Neural progenitor cell (in vitro differentiated cells): ENCODE measurements around the gene LOXL1. TPM values are rescaled to one million over a fixed set of nuclear protein-coding genes. Genes with fewer than 3 reads are reported as not detected.

Source experiments
- DNase-seq: peaks from one replicate; pipeline ENCODE4 v3.0.0-alpha.2; 2016; ENCODE audit warnings: low spot score
- H2AFZ ChIP-seq: fragments of 200-600 bp; sonication (generic); replicated peaks from 2 replicates; pipeline ENCODE4 v1.6.1; 2016; ENCODE audit warnings: antibody characterized with exemption
- H3F3A ChIP-seq: fragments of 200-600 bp; sonication (generic); 2 replicates; pipeline ENCODE4 v1.6.1; 2016; ENCODE audit warnings: antibody characterized with exemption, low read depth
- H3K27ac ChIP-seq: fragments of 200-600 bp; sonication (generic); 2 replicates; pipeline ENCODE4 v1.5.1; 2016; ENCODE audit warnings: mild to moderate bottlenecking
- H3K27me3 ChIP-seq: fragments of 200-600 bp; sonication (generic); 2 replicates; pipeline ENCODE4 v1.6.1; 2016; ENCODE audit warnings: mild to moderate bottlenecking, moderate library complexity
- H3K36me3 ChIP-seq: fragments of 200-600 bp; sonication (generic); 2 replicates; pipeline ENCODE4 v1.5.1; 2016
- H3K4me1 ChIP-seq: fragments of 200-600 bp; sonication (generic); 2 replicates; pipeline ENCODE4 v1.6.1; 2016; ENCODE audit warnings: mixed run types
- H3K4me2 ChIP-seq: fragments of 200-600 bp; sonication (generic); 2 replicates; pipeline ENCODE4 v1.6.1; 2016
- H3K4me3 ChIP-seq: fragments of 200-600 bp; sonication (generic); 2 replicates; pipeline ENCODE4 v1.5.1; 2016
- H3K79me2 ChIP-seq: fragments of 200-600 bp; sonication (generic); 2 replicates; pipeline ENCODE4 v1.6.1; 2016; ENCODE audit warnings: low read depth
- H3K9ac ChIP-seq: fragments of 200-600 bp; sonication (generic); 2 replicates; pipeline ENCODE4 v1.6.1; 2016
- H3K9me3 ChIP-seq: fragments of 200-600 bp; sonication (generic); 2 replicates; pipeline ENCODE4 v1.5.1; 2016; ENCODE audit warnings: low read depth
- H4K20me1 ChIP-seq: fragments of 200-600 bp; sonication (generic); 2 replicates; pipeline ENCODE4 v1.6.1; 2016; ENCODE audit warnings: low read depth
- H3K27ac Mint-ChIP-seq: 3 replicates; pipeline ENCODE4 v1.8.0; 2021; ENCODE audit warnings: mixed read lengths
- H3K27me3 Mint-ChIP-seq: 2 replicates; pipeline ENCODE4 v1.8.0; 2022; ENCODE audit warnings: low read depth, mild to moderate bottlenecking, inconsistent platforms, moderate library complexity, mixed read lengths; ENCODE audit not compliant: insufficient read depth
- H3K36me3 Mint-ChIP-seq: 3 replicates; pipeline ENCODE4 v1.8.0; 2021; ENCODE audit warnings: mixed read lengths
- H3K4me1 Mint-ChIP-seq: 3 replicates; pipeline ENCODE4 v1.8.0; 2021; ENCODE audit warnings: mixed read lengths
- H3K4me3 Mint-ChIP-seq: 3 replicates; pipeline ENCODE4 v1.8.0; 2021; ENCODE audit warnings: mild to moderate bottlenecking, moderate library complexity, mixed read lengths
- H3K9me3 Mint-ChIP-seq: 3 replicates; pipeline ENCODE4 v1.8.0; 2020; ENCODE audit warnings: mixed read lengths
- CTCF ChIP-seq: fragments of 200-600 bp; sonication (generic); IDR thresholded peaks from 2 replicates; pipeline ENCODE4 v1.5.1; 2017; ENCODE audit warnings: antibody characterized with exemption, mild to moderate bottlenecking
- EZH2 ChIP-seq: fragments of 200-600 bp; sonication (generic); IDR thresholded peaks from 2 replicates; pipeline ENCODE4 v1.6.1; 2017; ENCODE audit warnings: antibody characterized with exemption, mild to moderate bottlenecking, moderate library complexity
- EZH2phosphoT487 ChIP-seq: fragments of 200-600 bp; sonication (generic); IDR thresholded peaks from 2 replicates; pipeline ENCODE4 v1.6.1; 2017; ENCODE audit warnings: antibody characterized with exemption
- total RNA-seq: library from RNA; depleted of rRNA; stranded (reverse); fragments of >200 nt; gene quantifications from 2 replicates; pipeline ENCODE4 v1.2.3, GENCODE V29; 2015; ENCODE audit warnings: low replicate concordance

LOXL1 gene
- total RNA-seq, 1 donor from 2014 or later = 5.3 TPM

- Histone ChIP-seq H3K4me2 (no peak overlapping the region), H3K27ac (no peak overlapping the region), H3K79me2 (no peaks in the 10 kb centered on the region), H2AFZ (no peak overlapping the region), H3K27me3 (no peaks in the 10 kb centered on the region), H3F3A (no peaks in the 10 kb centered on the region), H4K20me1 (peaks cover 10% of the 10 kb centered on the region), H3K36me3 (no peaks in the 10 kb centered on the region), H3K9ac (no peak overlapping the region), H3K4me3 (no peak overlapping the region), H3K4me1 (peaks cover 8% of the 10 kb centered on the region), H3K9me3 (no peaks in the 10 kb centered on the region)
- H3K36me3 Mint-ChIP-seq = no peaks in the 10 kb centered on the region
- H3K4me3 Mint-ChIP-seq = no peak overlapping the region
- DNase-seq = no peak
- no peaks in the 10 kb centered on the region for H3K9me3 Mint-ChIP-seq
- H3K4me1 Mint-ChIP-seq = peaks cover 20% of the 10 kb centered on the region
- peak overlapping the region; percentile 21 for H3K27ac Mint-ChIP-seq
- TF ChIP-seq CTCF (no peak), EZH2 (no peak), EZH2phosphoT487 (no peak)
- peaks cover 7% of the 10 kb centered on the region for H3K27me3 Mint-ChIP-seq
These were observed 29.8 kb downstream of the LOXL1 start for GRCh38 chr15:73955861-73956742.

DNA sequence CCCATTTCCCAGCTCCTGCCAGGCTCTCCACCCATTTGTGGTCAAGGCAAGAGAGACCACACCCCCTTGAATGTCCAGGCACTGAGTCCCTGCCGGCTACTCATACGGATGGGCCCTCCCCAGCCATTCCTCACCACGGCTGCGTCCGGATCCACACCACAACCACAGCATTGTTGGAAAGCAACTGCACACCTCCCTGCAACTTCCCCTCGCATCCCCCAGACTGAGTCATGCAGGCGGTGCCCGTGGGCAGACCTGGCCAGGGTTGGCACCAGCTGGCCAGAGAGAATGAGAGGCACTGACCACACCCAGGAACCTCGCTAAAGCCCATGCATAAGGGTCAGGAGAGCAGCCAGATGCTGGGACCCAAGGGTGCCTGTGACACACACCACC lies 30.5 kb downstream of the LOXL1 start:
- H3K4me1 ChIP-seq = peaks cover 2% of the 10 kb centered on the region
- H2AFZ ChIP-seq = no peak overlapping the region
- H3K9me3 ChIP-seq = no peaks in the 10 kb centered on the region
- no peak overlapping the region for H3K27ac ChIP-seq
- Mint-ChIP-seq H3K4me3 (no peak overlapping the region), H3K4me1 (peaks cover 13% of the 10 kb centered on the region), H3K27me3 (peaks cover 7% of the 10 kb centered on the region), H3K27ac (no peak overlapping the region), H3K9me3 (no peaks in the 10 kb centered on the region), H3K36me3 (no peaks in the 10 kb centered on the region)
- no peaks in the 10 kb centered on the region for H3F3A ChIP-seq
- H3K27me3 ChIP-seq = no peaks in the 10 kb centered on the region
- H3K36me3 ChIP-seq = no peaks in the 10 kb centered on the region
- H3K4me2 ChIP-seq = no peak overlapping the region
- H3K79me2 ChIP-seq = no peaks in the 10 kb centered on the region
- no peak overlapping the region for H3K9ac ChIP-seq
- peaks cover 4% of the 10 kb centered on the region for H4K20me1 ChIP-seq
- no peak overlapping the region for H3K4me3 ChIP-seq
- no peak for DNase-seq
- TF ChIP-seq EZH2phosphoT487 = no peak
- no peak for TF ChIP-seq CTCF

DNA sequence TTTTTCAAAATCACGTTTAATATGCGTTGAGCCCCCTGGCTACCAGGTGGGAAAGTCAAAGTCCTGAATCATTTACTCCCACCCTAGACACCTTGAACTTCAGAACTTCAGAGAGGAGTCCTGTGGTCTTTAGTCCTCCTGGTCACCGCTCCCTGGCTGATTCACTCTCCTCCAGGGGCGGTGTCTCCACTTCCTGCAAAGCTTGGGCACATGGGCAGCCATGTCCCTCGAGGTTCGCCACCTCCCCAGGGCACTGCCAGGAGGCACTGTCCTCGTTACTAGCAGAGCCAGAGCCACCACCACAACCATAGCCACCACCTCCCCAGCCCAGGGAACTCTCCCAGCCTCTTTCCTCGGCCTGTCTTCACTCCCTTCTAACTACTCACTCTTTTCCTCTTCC lies 31.0 kb downstream of the LOXL1 start:
- H3K27ac ChIP-seq = no peak overlapping the region
- no peaks in the 10 kb centered on the region for H3K36me3 ChIP-seq
- H3K9me3 ChIP-seq = no peaks in the 10 kb centered on the region
- H3K9ac ChIP-seq = no peak overlapping the region
- Mint-ChIP-seq H3K4me1 (peaks cover 8% of the 10 kb centered on the region), H3K4me3 (no peak overlapping the region), H3K9me3 (no peaks in the 10 kb centered on the region), H3K36me3 (no peaks in the 10 kb centered on the region), H3K27me3 (peaks cover 7% of the 10 kb centered on the region), H3K27ac (peak overlapping the region; percentile 57)
- H3K27me3 ChIP-seq = no peaks in the 10 kb centered on the region
- H3K4me3 ChIP-seq = no peak overlapping the region
- no peaks in the 10 kb centered on the region for H3K4me1 ChIP-seq
- TF ChIP-seq EZH2 (no peak), EZH2phosphoT487 (no peak), CTCF (no peak)
- H3K4me2 ChIP-seq = no peak overlapping the region
- no peaks in the 10 kb centered on the region for H3F3A ChIP-seq
- DNase-seq = no peak
- H3K79me2 ChIP-seq = no peaks in the 10 kb centered on the region
- H4K20me1 ChIP-seq = no peaks in the 10 kb centered on the region
- H2AFZ ChIP-seq = no peak overlapping the region
